Fibroblast of skin of right quadriceps (primary cell): ENCODE data around the gene IL6R.

Experiments
- DNase-seq: peaks from one replicate; pipeline ENCODE4 v3.0.0-alpha.2; 2013

The IL6R gene

GRCh38 chr1:154453574-154454352 is 48.6 kb downstream of the IL6R start:
- DNase-seq, result peak; percentile 69

GRCh38 chr1:154454386-154455120 is 49.4 kb downstream of the IL6R start:
- no peak for DNase-seq

- DNase-seq, result no peak
These were observed 51.5 kb downstream of the IL6R start for GRCh38 chr1:154456631-154457030.

GRCh38 chr1:154459080-154459479 is 53.9 kb downstream of the IL6R start:
- DNase-seq, result no peak

GRCh38 chr1:154460695-154461260 is 55.6 kb downstream of the IL6R start:
- no peak for DNase-seq

GRCh38 chr1:154463512-154463990 is 58.4 kb downstream of the IL6R start:
- DNase-seq, result no peak

GRCh38 chr1:154465621-154466195 is 60.6 kb downstream of the IL6R start:
- no peak for DNase-seq

GRCh38 chr1:154466206-154466605 is 61.1 kb downstream of the IL6R start:
- no peak for DNase-seq

- DNase-seq, result no peak
These were observed 61.8 kb downstream of the IL6R start for GRCh38 chr1:154466921-154467417.

GRCh38 chr1:154467434-154468102 is 62.4 kb downstream of the IL6R start:
- no peak for DNase-seq

GRCh38 chr1:154468535-154469250 is 63.5 kb downstream of the IL6R start:
- no peak for DNase-seq

- no peak for DNase-seq
These were observed 64.9 kb downstream of the IL6R start for GRCh38 chr1:154469844-154470560.

GRCh38 chr1:154471304-154471703 is 66.2 kb downstream of the IL6R start:
- DNase-seq, result no peak

GRCh38 chr1:154474802-154475201 is 69.7 kb downstream of the IL6R start:
- DNase-seq, result peak; percentile 95

- DNase-seq, result no peak
These were observed 71.6 kb downstream of the IL6R start for GRCh38 chr1:154476791-154477190.

GRCh38 chr1:154478013-154478412 is 72.9 kb downstream of the IL6R start:
- no peak for DNase-seq

- DNase-seq, result peak; percentile 39
These were observed 73.5 kb downstream of the IL6R start for GRCh38 chr1:154478639-154479038.

- DNase-seq, result peak; percentile 85
These were observed 74.8 kb downstream of the IL6R start for GRCh38 chr1:154479764-154480421.

GRCh38 chr1:154481053-154481452 is 75.9 kb downstream of the IL6R start:
- no peak for DNase-seq

- peak; percentile 5 for DNase-seq
These were observed 79.0 kb downstream of the IL6R start for GRCh38 chr1:154483941-154484803.
